DOHH2 (cell line): ENCODE results near the gene TMEM72.

Experiments
- EZH2phosphoT487 ChIP-seq: fragments of 200-600 bp; sonication (generic); IDR thresholded peaks from 2 replicates; pipeline ENCODE4 v1.6.1; 2017; ENCODE audit warnings: borderline replicate concordance, mild to moderate bottlenecking, antibody characterized with exemption, low read length, moderate library complexity, mixed read lengths
- TF ChIP-seq, protein P1 (sequence below): fragments of 200-600 bp; sonication (generic); IDR thresholded peaks from one replicate; pipeline ENCODE4 v1.5.1; 2014; ENCODE audit warnings: antibody characterized with exemption, mild to moderate bottlenecking, low read depth, low read length; ENCODE audit not compliant: poor library complexity, severe bottlenecking

DNA sequence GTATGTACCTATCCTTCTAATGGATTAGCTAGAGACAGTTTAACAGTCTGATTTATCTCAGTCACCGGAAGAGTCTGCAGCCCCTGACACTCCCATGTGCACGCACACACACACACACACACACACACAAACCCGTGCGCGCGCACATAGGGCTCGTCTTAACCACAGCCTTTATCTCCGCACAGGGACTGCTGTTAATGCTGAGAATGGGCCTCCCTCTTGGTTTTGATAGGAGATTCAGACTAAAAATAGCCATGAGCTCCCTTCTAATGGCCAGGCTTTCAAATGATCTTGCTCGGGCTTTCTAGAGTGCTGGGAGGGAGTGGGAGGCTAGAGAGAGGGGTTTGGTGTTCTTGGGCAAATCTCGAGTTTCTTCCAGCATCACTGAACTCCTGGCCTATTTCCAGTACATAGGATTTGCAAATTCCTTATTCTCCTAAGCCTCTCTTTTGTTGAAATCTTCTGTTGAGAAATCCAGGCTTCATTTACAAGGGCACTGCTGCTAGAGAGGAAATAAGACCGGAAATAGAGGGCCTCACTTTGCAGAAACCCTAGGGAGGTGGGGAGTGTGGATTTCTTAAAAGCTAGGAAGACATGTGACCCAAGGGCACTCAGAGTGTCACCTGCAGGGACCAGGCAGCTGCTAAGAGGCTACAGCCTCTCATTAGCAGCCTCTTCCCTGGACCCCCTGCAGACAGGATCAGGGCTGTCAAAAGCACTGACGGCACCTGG is 2.4 kb downstream of the TMEM72 start:
- TF ChIP-seq, protein P1, sequence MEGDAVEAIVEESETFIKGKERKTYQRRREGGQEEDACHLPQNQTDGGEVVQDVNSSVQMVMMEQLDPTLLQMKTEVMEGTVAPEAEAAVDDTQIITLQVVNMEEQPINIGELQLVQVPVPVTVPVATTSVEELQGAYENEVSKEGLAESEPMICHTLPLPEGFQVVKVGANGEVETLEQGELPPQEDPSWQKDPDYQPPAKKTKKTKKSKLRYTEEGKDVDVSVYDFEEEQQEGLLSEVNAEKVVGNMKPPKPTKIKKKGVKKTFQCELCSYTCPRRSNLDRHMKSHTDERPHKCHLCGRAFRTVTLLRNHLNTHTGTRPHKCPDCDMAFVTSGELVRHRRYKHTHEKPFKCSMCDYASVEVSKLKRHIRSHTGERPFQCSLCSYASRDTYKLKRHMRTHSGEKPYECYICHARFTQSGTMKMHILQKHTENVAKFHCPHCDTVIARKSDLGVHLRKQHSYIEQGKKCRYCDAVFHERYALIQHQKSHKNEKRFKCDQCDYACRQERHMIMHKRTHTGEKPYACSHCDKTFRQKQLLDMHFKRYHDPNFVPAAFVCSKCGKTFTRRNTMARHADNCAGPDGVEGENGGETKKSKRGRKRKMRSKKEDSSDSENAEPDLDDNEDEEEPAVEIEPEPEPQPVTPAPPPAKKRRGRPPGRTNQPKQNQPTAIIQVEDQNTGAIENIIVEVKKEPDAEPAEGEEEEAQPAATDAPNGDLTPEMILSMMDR, result no peak
- no peak for TF ChIP-seq EZH2phosphoT487
